Measurements from ENCODE around the gene STK25.

Gene STK25

GRCh38 chr2:241443486-241444223 is 64.7 kb downstream of the STK25 start:
- no peak overlapping the region for H3K4me3 ChIP-seq (ENCODE audit: low read depth, low read length)
- TF ChIP-seq, protein P1, sequence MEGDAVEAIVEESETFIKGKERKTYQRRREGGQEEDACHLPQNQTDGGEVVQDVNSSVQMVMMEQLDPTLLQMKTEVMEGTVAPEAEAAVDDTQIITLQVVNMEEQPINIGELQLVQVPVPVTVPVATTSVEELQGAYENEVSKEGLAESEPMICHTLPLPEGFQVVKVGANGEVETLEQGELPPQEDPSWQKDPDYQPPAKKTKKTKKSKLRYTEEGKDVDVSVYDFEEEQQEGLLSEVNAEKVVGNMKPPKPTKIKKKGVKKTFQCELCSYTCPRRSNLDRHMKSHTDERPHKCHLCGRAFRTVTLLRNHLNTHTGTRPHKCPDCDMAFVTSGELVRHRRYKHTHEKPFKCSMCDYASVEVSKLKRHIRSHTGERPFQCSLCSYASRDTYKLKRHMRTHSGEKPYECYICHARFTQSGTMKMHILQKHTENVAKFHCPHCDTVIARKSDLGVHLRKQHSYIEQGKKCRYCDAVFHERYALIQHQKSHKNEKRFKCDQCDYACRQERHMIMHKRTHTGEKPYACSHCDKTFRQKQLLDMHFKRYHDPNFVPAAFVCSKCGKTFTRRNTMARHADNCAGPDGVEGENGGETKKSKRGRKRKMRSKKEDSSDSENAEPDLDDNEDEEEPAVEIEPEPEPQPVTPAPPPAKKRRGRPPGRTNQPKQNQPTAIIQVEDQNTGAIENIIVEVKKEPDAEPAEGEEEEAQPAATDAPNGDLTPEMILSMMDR (IDR thresholded peaks at IDR 0.05; ENCODE audit: low read depth, low read length, missing control alignments): no peak
- peak; percentile 75 for DNase-seq (ENCODE audit: low read depth)
